Measurements from ENCODE around the gene TOB2.

Gene TOB2

GRCh38 chr22:41446639-41447434 is at the start of gene TOB2:
TOB2 (minus strand) TSS chr22:41446801; CDS start chr22:41437345, 9,456 bp downstream.
- peak; percentile 91 for DNase-seq (ENCODE audit: low read depth)

GRCh38 chr22:41491374-41492100 is 44.9 kb upstream of the TOB2 start:
- DNase-seq (ENCODE audit: low read depth), result no peak

GRCh38 chr22:41488596-41489385 is 42.2 kb upstream of the TOB2 start:
- DNase-seq (ENCODE audit: low read depth), result no peak

GRCh38 chr22:41488076-41488475 is 41.5 kb upstream of the TOB2 start:
- no peak for DNase-seq (ENCODE audit: low read depth)

- no peak for DNase-seq (ENCODE audit: low read depth)
These were observed 40.7 kb upstream of the TOB2 start for GRCh38 chr22:41487037-41487935.

- DNase-seq (ENCODE audit: low read depth), result no peak
These were observed 38.4 kb upstream of the TOB2 start for GRCh38 chr22:41485033-41485432.

- DNase-seq (ENCODE audit: low read depth), result no peak
These were observed 35.8 kb upstream of the TOB2 start for GRCh38 chr22:41482319-41482935.

GRCh38 chr22:41481925-41482318 is 35.3 kb upstream of the TOB2 start:
- DNase-seq (ENCODE audit: low read depth), result no peak

GRCh38 chr22:41481131-41481830 is 34.7 kb upstream of the TOB2 start:
- no peak for DNase-seq (ENCODE audit: low read depth)

- no peak for DNase-seq (ENCODE audit: low read depth)
These were observed 33.8 kb upstream of the TOB2 start for GRCh38 chr22:41480397-41480735.

GRCh38 chr22:41479671-41480396 is 33.2 kb upstream of the TOB2 start:
- no peak for DNase-seq (ENCODE audit: low read depth)

- no peak for DNase-seq (ENCODE audit: low read depth)
These were observed 32.4 kb upstream of the TOB2 start for GRCh38 chr22:41478891-41479521.

- DNase-seq (ENCODE audit: low read depth), result no peak
These were observed 31.9 kb upstream of the TOB2 start for GRCh38 chr22:41478473-41478872.

- DNase-seq (ENCODE audit: low read depth), result no peak
These were observed 28.4 kb upstream of the TOB2 start for GRCh38 chr22:41474872-41475451.

- DNase-seq (ENCODE audit: low read depth), result no peak
These were observed 25.0 kb upstream of the TOB2 start for GRCh38 chr22:41471568-41471967.

GRCh38 chr22:41470886-41471285 is 24.3 kb upstream of the TOB2 start:
- no peak for DNase-seq (ENCODE audit: low read depth)

- no peak for DNase-seq (ENCODE audit: low read depth)
These were observed 22.7 kb upstream of the TOB2 start for GRCh38 chr22:41469218-41469851.

GRCh38 chr22:41468381-41469217 is 22.0 kb upstream of the TOB2 start, which contains the start of the genes ACO2 and PHF5A:
ACO2 (plus strand) TSS chr22:41469117; CDS start chr22:41469147, 30 bp downstream.
PHF5A (minus strand) TSS chr22:41468692; CDS start chr22:41468653, 39 bp downstream.
- DNase-seq (ENCODE audit: low read depth), result peak; percentile 99
